Measurements from ENCODE around the gene MAP3K3.

Gene MAP3K3

GRCh38 chr17:63634163-63634562 is 11.9 kb downstream of the MAP3K3 start:
- H3K4ac ChIP-seq (ENCODE audit: low read depth, low read length): no peak overlapping the region
- H3K27me3 ChIP-seq (ENCODE audit: insufficient read depth, low read length, poor library complexity): no peaks in the 10 kb centered on the region
- H3K79me1 ChIP-seq (ENCODE audit: low read length): peaks cover 8% of the 10 kb centered on the region
- peak overlapping the region; percentile 59 for H3K23ac ChIP-seq (ENCODE audit: low read length)
- H2BK120ac ChIP-seq (ENCODE audit: low read depth, low read length): no peak overlapping the region
- H2BK5ac ChIP-seq (ENCODE audit: low read length): peak overlapping the region; percentile 73
- H3K4me2 ChIP-seq (ENCODE audit: low read length): peak overlapping the region; percentile 30
- no peak overlapping the region for H4K5ac ChIP-seq (ENCODE audit: low read length)
- H4K8ac ChIP-seq (ENCODE audit: low read depth, low read length): no peak overlapping the region
- H3K18ac ChIP-seq (ENCODE audit: low read length): no peak overlapping the region
- no peak overlapping the region for H2BK15ac ChIP-seq (replicated peaks; ENCODE audit: low read depth)
- WGBS (ENCODE audit: extremely low coverage, insufficient coverage, low lambda C conversion rate): no CpG with 5 or more reads among the region's 4 CpGs
- peaks cover 8% of the 10 kb centered on the region for H3K4me1 ChIP-seq (ENCODE audit: control insufficient read depth, low read depth, low read length)
- H3K56ac ChIP-seq (ENCODE audit: low read length): peak overlapping the region; percentile 80
- H3K79me2 ChIP-seq (ENCODE audit: control insufficient read depth, insufficient read depth, low read length): peaks cover 2% of the 10 kb centered on the region
- H3K4me3 ChIP-seq (ENCODE audit: low read length): no peak overlapping the region
- peak overlapping the region; percentile 50 for H3K9ac ChIP-seq (ENCODE audit: low read length)
- DNase-seq: peak; percentile 78
- H3K27ac ChIP-seq (ENCODE audit: low read depth, low read length): peak overlapping the region; percentile 72
- peaks cover 4% of the 10 kb centered on the region for H3K36me3 ChIP-seq (ENCODE audit: control insufficient read depth, insufficient read depth, low read length)
- H2AK5ac ChIP-seq (ENCODE audit: low read length): peak overlapping the region; percentile 10

GRCh38 chr17:63634816-63635215 is 12.6 kb downstream of the MAP3K3 start:
- H3K4me1 ChIP-seq (ENCODE audit: control insufficient read depth, low read depth, low read length): peaks cover 8% of the 10 kb centered on the region
- H3K4me2 ChIP-seq (ENCODE audit: low read length): no peak overlapping the region
- H3K27me3 ChIP-seq (ENCODE audit: insufficient read depth, low read length, poor library complexity): no peaks in the 10 kb centered on the region
- peaks cover 5% of the 10 kb centered on the region for H3K36me3 ChIP-seq (ENCODE audit: control insufficient read depth, insufficient read depth, low read length)
- no peak for DNase-seq
- H4K8ac ChIP-seq (ENCODE audit: low read depth, low read length): no peak overlapping the region
- H3K27ac ChIP-seq (ENCODE audit: low read depth, low read length): peak overlapping the region; percentile 72
- no peak overlapping the region for H3K4me3 ChIP-seq (ENCODE audit: low read length)
- H3K79me2 ChIP-seq (ENCODE audit: control insufficient read depth, insufficient read depth, low read length): peaks cover 2% of the 10 kb centered on the region
- no peak overlapping the region for H4K5ac ChIP-seq (ENCODE audit: low read length)
- no peak overlapping the region for H3K18ac ChIP-seq (ENCODE audit: low read length)
- no peak overlapping the region for H2BK5ac ChIP-seq (ENCODE audit: low read length)
- no peak overlapping the region for H3K4ac ChIP-seq (ENCODE audit: low read depth, low read length)
- peak overlapping the region; percentile 26 for H3K56ac ChIP-seq (ENCODE audit: low read length)
- no peak overlapping the region for H2BK120ac ChIP-seq (ENCODE audit: low read depth, low read length)
- no peak overlapping the region for H2AK5ac ChIP-seq (ENCODE audit: low read length)
- peaks cover 8% of the 10 kb centered on the region for H3K79me1 ChIP-seq (ENCODE audit: low read length)
- no CpG with 5 or more reads among the region's 1 CpG for WGBS (ENCODE audit: extremely low coverage, insufficient coverage, low lambda C conversion rate)
- H2BK15ac ChIP-seq (replicated peaks; ENCODE audit: low read depth): no peak overlapping the region
- H3K9ac ChIP-seq (ENCODE audit: low read length): peak overlapping the region; percentile 50
- H3K23ac ChIP-seq (ENCODE audit: low read length): no peak overlapping the region

DNA sequence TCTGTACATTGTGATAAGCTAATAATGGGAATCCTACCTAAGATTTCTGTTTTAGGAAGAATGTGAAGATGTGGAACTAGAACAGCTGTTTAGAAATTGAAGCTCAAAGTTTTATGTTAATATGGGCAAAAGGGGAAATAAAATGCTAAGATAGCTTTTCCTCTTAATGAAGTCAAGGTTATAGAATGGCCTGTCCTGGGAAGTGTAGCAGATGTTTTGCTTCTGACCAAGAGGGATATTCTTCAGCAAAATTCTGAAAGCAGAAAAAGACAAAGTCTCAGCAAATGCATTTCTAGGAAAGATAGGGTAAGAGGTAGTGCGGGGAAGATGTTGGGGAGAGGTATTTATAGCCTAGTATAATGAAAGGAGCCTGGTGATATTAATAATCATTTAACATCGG is 13.1 kb downstream of the MAP3K3 start:
- no peak overlapping the region for H4K5ac ChIP-seq (ENCODE audit: low read length)
- peaks cover 5% of the 10 kb centered on the region for H3K36me3 ChIP-seq (ENCODE audit: control insufficient read depth, insufficient read depth, low read length)
- H3K18ac ChIP-seq (ENCODE audit: low read length): no peak overlapping the region
- H2BK120ac ChIP-seq (ENCODE audit: low read depth, low read length): no peak overlapping the region
- no peak overlapping the region for H2BK15ac ChIP-seq (replicated peaks; ENCODE audit: low read depth)
- H4K8ac ChIP-seq (ENCODE audit: low read depth, low read length): no peak overlapping the region
- no peak overlapping the region for H3K9ac ChIP-seq (ENCODE audit: low read length)
- H2BK5ac ChIP-seq (ENCODE audit: low read length): no peak overlapping the region
- WGBS (ENCODE audit: extremely low coverage, insufficient coverage, low lambda C conversion rate): no CpG with 5 or more reads among the region's 2 CpGs
- no peak overlapping the region for H3K23ac ChIP-seq (ENCODE audit: low read length)
- H3K4me2 ChIP-seq (ENCODE audit: low read length): no peak overlapping the region
- H3K79me2 ChIP-seq (ENCODE audit: control insufficient read depth, insufficient read depth, low read length): peaks cover 2% of the 10 kb centered on the region
- no peak overlapping the region for H3K27ac ChIP-seq (ENCODE audit: low read depth, low read length)
- no peak overlapping the region for H3K4ac ChIP-seq (ENCODE audit: low read depth, low read length)
- no peak overlapping the region for H3K4me3 ChIP-seq (ENCODE audit: low read length)
- H3K79me1 ChIP-seq (ENCODE audit: low read length): peaks cover 8% of the 10 kb centered on the region
- DNase-seq: no peak
- no peak overlapping the region for H2AK5ac ChIP-seq (ENCODE audit: low read length)
- no peak overlapping the region for H3K56ac ChIP-seq (ENCODE audit: low read length)
- peaks cover 8% of the 10 kb centered on the region for H3K4me1 ChIP-seq (ENCODE audit: control insufficient read depth, low read depth, low read length)
- no peaks in the 10 kb centered on the region for H3K27me3 ChIP-seq (ENCODE audit: insufficient read depth, low read length, poor library complexity)

DNA sequence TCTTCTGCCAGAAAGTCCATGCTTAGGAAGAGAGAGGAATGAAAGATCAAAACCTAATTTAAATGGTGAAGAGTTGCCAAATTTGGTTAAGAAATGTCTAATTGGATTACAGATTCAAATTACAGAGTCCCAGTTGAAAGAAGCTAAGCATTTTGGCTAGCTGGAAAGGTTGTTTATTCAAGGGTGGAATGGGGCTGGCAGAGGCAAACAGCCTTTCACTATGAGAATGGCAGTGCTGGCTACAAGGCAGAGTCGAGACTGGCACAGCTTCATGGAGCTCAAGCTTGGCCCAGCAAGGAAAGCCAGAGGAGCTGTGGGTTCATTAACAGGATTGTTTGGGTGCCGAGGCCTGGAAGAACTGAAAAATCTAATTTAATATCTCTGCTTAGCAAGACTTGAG is 13.6 kb downstream of the MAP3K3 start:
- no peak overlapping the region for H3K56ac ChIP-seq (ENCODE audit: low read length)
- H3K36me3 ChIP-seq (ENCODE audit: control insufficient read depth, insufficient read depth, low read length): peaks cover 5% of the 10 kb centered on the region
- DNase-seq: no peak

DNA sequence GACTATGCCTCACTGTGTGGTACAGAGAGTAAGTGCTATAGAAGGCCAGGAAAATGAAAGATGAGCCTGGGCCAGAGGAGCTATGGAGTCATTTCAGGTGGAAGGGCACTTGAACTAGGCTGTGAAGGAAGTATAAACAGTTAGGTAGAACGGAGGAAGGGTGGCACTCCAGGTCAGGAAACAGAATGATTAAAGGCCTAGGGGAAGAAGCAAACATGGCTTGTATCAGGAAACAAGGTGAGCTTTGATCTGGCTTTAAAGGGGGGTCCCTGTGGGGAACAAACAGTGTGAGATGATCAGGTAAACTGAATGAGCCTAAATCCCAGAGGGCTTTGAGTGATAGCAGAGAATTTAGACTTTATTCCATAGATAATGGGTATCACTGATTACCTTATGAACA is 16.9 kb downstream of the MAP3K3 start:
- no peak overlapping the region for H3K9ac ChIP-seq (ENCODE audit: low read length)
- H3K79me1 ChIP-seq (ENCODE audit: low read length): peaks cover 4% of the 10 kb centered on the region
- H3K23ac ChIP-seq (ENCODE audit: low read length): no peak overlapping the region
- H2BK120ac ChIP-seq (ENCODE audit: low read depth, low read length): no peak overlapping the region
- WGBS (ENCODE audit: extremely low coverage, insufficient coverage, low lambda C conversion rate): no CpG with 5 or more reads among the region's 1 CpG
- no peak overlapping the region for H4K5ac ChIP-seq (ENCODE audit: low read length)
- no peaks in the 10 kb centered on the region for H3K27me3 ChIP-seq (ENCODE audit: insufficient read depth, low read length, poor library complexity)
- no peak overlapping the region for H2AK5ac ChIP-seq (ENCODE audit: low read length)
- H3K79me2 ChIP-seq (ENCODE audit: control insufficient read depth, insufficient read depth, low read length): no peaks in the 10 kb centered on the region
- no peak overlapping the region for H4K8ac ChIP-seq (ENCODE audit: low read depth, low read length)
- no peak overlapping the region for H3K18ac ChIP-seq (ENCODE audit: low read length)
- H2BK5ac ChIP-seq (ENCODE audit: low read length): no peak overlapping the region
- H2BK15ac ChIP-seq (replicated peaks; ENCODE audit: low read depth): no peak overlapping the region
- no peak overlapping the region for H3K4me3 ChIP-seq (ENCODE audit: low read length)
- H3K56ac ChIP-seq (ENCODE audit: low read length): no peak overlapping the region
- H3K4me1 ChIP-seq (ENCODE audit: control insufficient read depth, low read depth, low read length): peaks cover 5% of the 10 kb centered on the region
- no peak overlapping the region for H3K4ac ChIP-seq (ENCODE audit: low read depth, low read length)
- no peak overlapping the region for H3K27ac ChIP-seq (ENCODE audit: low read depth, low read length)
- peaks cover 5% of the 10 kb centered on the region for H3K36me3 ChIP-seq (ENCODE audit: control insufficient read depth, insufficient read depth, low read length)
- H3K4me2 ChIP-seq (ENCODE audit: low read length): no peak overlapping the region
- no peak for DNase-seq

More for the DNA sequence above, 13.6 kb downstream of the MAP3K3 start:
- H3K4me1 ChIP-seq (ENCODE audit: control insufficient read depth, low read depth, low read length): peaks cover 8% of the 10 kb centered on the region
- no peak overlapping the region for H2BK15ac ChIP-seq (replicated peaks; ENCODE audit: low read depth)
- H3K23ac ChIP-seq (ENCODE audit: low read length): no peak overlapping the region
- H4K5ac ChIP-seq (ENCODE audit: low read length): no peak overlapping the region
- peaks cover 1% of the 10 kb centered on the region for H3K79me2 ChIP-seq (ENCODE audit: control insufficient read depth, insufficient read depth, low read length)
- H2AK5ac ChIP-seq (ENCODE audit: low read length): no peak overlapping the region
- H3K79me1 ChIP-seq (ENCODE audit: low read length): peaks cover 8% of the 10 kb centered on the region
- H2BK120ac ChIP-seq (ENCODE audit: low read depth, low read length): no peak overlapping the region
- no peak overlapping the region for H3K9ac ChIP-seq (ENCODE audit: low read length)
- no peak overlapping the region for H3K4ac ChIP-seq (ENCODE audit: low read depth, low read length)
- H3K18ac ChIP-seq (ENCODE audit: low read length): no peak overlapping the region
- H3K4me3 ChIP-seq (ENCODE audit: low read length): no peak overlapping the region
- H4K8ac ChIP-seq (ENCODE audit: low read depth, low read length): no peak overlapping the region
- H2BK5ac ChIP-seq (ENCODE audit: low read length): no peak overlapping the region
- no peaks in the 10 kb centered on the region for H3K27me3 ChIP-seq (ENCODE audit: insufficient read depth, low read length, poor library complexity)
- H3K4me2 ChIP-seq (ENCODE audit: low read length): no peak overlapping the region
- no CpG with 5 or more reads among the region's 2 CpGs for WGBS (ENCODE audit: extremely low coverage, insufficient coverage, low lambda C conversion rate)
- H3K27ac ChIP-seq (ENCODE audit: low read depth, low read length): no peak overlapping the region

DNA sequence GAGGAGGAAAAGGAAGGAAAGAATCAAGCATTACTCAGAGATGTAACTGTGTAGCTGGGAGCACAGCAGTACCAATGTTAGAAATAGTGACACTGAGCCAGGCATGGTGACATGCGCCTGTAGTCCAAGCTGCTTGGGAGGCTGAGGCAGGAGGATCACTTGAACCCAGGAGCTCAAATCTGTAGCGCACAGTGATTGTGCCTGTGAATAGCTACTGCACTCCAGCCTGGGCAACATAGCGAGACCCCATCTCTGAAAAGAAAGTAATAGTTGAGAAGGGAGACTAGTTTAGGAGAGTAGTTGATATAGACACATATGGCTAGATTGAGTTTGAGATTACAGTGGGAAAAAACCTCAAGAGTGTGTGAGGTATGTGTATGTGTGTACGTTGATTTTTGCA is 17.8 kb downstream of the MAP3K3 start:
- Histone ChIP-seq H2BK120ac (ENCODE audit: low read depth, low read length) (no peak overlapping the region), H3K27me3 (ENCODE audit: insufficient read depth, low read length, poor library complexity) (no peaks in the 10 kb centered on the region), H3K9ac (ENCODE audit: low read length) (no peak overlapping the region), H3K4me3 (ENCODE audit: low read length) (no peak overlapping the region), H3K4me2 (ENCODE audit: low read length) (no peak overlapping the region), H3K27ac (ENCODE audit: low read depth, low read length) (no peak overlapping the region), H2BK5ac (ENCODE audit: low read length) (no peak overlapping the region), H3K79me2 (ENCODE audit: control insufficient read depth, insufficient read depth, low read length) (no peaks in the 10 kb centered on the region), H2AK5ac (ENCODE audit: low read length) (no peak overlapping the region), H4K8ac (ENCODE audit: low read depth, low read length) (no peak overlapping the region), H3K36me3 (ENCODE audit: control insufficient read depth, insufficient read depth, low read length) (peaks cover 5% of the 10 kb centered on the region), H3K4me1 (ENCODE audit: control insufficient read depth, low read depth, low read length) (peaks cover 2% of the 10 kb centered on the region), H3K4ac (ENCODE audit: low read depth, low read length) (no peak overlapping the region), H3K79me1 (ENCODE audit: low read length) (peaks cover 4% of the 10 kb centered on the region), H2BK15ac (replicated peaks; ENCODE audit: low read depth) (no peak overlapping the region), H3K56ac (ENCODE audit: low read length) (no peak overlapping the region), H3K18ac (ENCODE audit: low read length) (no peak overlapping the region), H4K5ac (ENCODE audit: low read length) (no peak overlapping the region), H3K23ac (ENCODE audit: low read length) (no peak overlapping the region)
- DNase-seq: no peak
- no CpG with 5 or more reads among the region's 4 CpGs for WGBS (ENCODE audit: extremely low coverage, insufficient coverage, low lambda C conversion rate)

Data from mesendoderm (in vitro differentiated cells).